Body of pancreas (tissue), 4 donors: ENCODE results near the gene QRICH2.

Source experiments
- POLR2A ChIP-seq, 3 donors: fragments of 450-650 bp; IDR thresholded peaks; one replicate each; pipeline ENCODE4 v1.6.1; 2016; ENCODE audit warnings: antibody characterized with exemption in 3 of 3, mild to moderate bottlenecking in 2 of 3
- TF ChIP-seq, protein P1 (sequence below), 7 experiments: fragments of 450-650 bp in 4 of 7; fragments of 200-600 bp in 3 of 7; sonication (generic) in 3 of 7; IDR thresholded peaks; one replicate each; pipeline ENCODE4 v1.5.1; 2016 to 2019; ENCODE audit warnings: antibody characterized with exemption in 7 of 7

DNA sequence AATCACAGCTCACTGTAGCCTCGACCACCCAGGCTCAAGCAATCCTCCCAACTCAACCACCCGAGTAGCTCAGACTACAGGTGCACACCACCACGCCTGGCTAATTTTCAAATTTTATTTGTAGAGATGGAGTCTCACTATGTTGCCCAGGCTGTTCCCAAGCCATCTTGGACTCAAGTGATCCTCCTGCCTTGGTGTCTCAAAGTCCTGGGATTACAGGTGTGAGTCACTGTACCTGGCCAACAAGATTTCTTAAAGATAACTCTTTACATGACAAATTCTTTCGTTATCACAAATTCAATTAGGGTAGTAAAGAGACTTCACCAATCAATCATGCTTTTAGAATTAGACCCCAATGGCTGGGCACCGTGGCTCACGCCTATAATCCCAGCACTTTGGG, 33.2 kb upstream of the QRICH2 start:
- no peak for TF ChIP-seq POLR2A (IDR thresholded peaks at IDR 0.05)
- TF ChIP-seq, protein P1, sequence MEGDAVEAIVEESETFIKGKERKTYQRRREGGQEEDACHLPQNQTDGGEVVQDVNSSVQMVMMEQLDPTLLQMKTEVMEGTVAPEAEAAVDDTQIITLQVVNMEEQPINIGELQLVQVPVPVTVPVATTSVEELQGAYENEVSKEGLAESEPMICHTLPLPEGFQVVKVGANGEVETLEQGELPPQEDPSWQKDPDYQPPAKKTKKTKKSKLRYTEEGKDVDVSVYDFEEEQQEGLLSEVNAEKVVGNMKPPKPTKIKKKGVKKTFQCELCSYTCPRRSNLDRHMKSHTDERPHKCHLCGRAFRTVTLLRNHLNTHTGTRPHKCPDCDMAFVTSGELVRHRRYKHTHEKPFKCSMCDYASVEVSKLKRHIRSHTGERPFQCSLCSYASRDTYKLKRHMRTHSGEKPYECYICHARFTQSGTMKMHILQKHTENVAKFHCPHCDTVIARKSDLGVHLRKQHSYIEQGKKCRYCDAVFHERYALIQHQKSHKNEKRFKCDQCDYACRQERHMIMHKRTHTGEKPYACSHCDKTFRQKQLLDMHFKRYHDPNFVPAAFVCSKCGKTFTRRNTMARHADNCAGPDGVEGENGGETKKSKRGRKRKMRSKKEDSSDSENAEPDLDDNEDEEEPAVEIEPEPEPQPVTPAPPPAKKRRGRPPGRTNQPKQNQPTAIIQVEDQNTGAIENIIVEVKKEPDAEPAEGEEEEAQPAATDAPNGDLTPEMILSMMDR (IDR thresholded peaks at IDR 0.05) = no peak
